Uterus (tissue), 2 donors: Measurements from ENCODE around the gene PDE4B.

ENCODE experiments used
- CTCF ChIP-seq, 4 experiments: fragments of 200-600 bp in 2 of 4; fragments of 450-650 bp in 2 of 4; sonication (generic) in 2 of 4; IDR thresholded peaks; one replicate each; pipeline ENCODE4 v1.5.1; 2016 to 2019; ENCODE audit warnings: antibody characterized with exemption in 4 of 4, mild to moderate bottlenecking in 2 of 4, moderate library complexity in 1 of 4
- POLR2A ChIP-seq, 2 donors: fragments of 450-650 bp; IDR thresholded peaks; one replicate each; pipeline ENCODE4 v1.6.1; 2016; ENCODE audit warnings: antibody characterized with exemption in 2 of 2, mild to moderate bottlenecking in 1 of 2, moderate library complexity in 1 of 2

GRCh38 chr1:65921446-65921845 lies 128.8 kb downstream of the PDE4B start:
- TF ChIP-seq CTCF (IDR thresholded peaks at IDR 0.05) (no peak), POLR2A (IDR thresholded peaks at IDR 0.05) (no peak)
